H9 (cell line): ENCODE results near the gene AFF1. TPM values are rescaled to one million over a fixed set of nuclear protein-coding genes. Genes with fewer than 3 reads are reported as not detected.

Experiments
- DNase-seq: peaks from one replicate; pipeline ENCODE4 v3.0.0-alpha.2; 2017
- H2AFZ ChIP-seq: one replicate; pipeline ENCODE4 v1.6.1; 2013; ENCODE audit warnings: mild to moderate bottlenecking, low read length, control low read depth, moderate library complexity
- H2AK5ac ChIP-seq: 2 replicates; pipeline ENCODE4 v1.6.1; 2013; ENCODE audit warnings: low read length, control low read depth, mixed read lengths; ENCODE audit not compliant: insufficient read length
- H2BK120ac ChIP-seq: one replicate; pipeline ENCODE4 v1.6.1; 2013; ENCODE audit warnings: low read depth, mild to moderate bottlenecking, low read length, control low read depth, inconsistent platforms; ENCODE audit not compliant: poor library complexity, severe bottlenecking
- H2BK12ac ChIP-seq: 2 replicates; pipeline ENCODE4 v1.6.1; 2013; ENCODE audit warnings: low read length, control low read depth, mixed read lengths, low read depth; ENCODE audit not compliant: insufficient read length
- H2BK15ac ChIP-seq: 2 replicates; pipeline ENCODE4 v1.6.1; 2013; ENCODE audit warnings: low read depth, low read length, control low read depth
- H2BK20ac ChIP-seq: one replicate; pipeline ENCODE4 v1.6.1; 2013; ENCODE audit warnings: low read depth, mild to moderate bottlenecking, low read length, control low read depth, inconsistent platforms; ENCODE audit not compliant: poor library complexity, severe bottlenecking
- H2BK5ac ChIP-seq: 2 replicates; pipeline ENCODE4 v1.6.1; 2013; ENCODE audit warnings: low read length, control low read depth, mixed read lengths; ENCODE audit not compliant: insufficient read length
- H3K14ac ChIP-seq: 2 replicates; pipeline ENCODE4 v1.6.1; 2013; ENCODE audit warnings: low read length, control low read depth; ENCODE audit not compliant: insufficient read depth
- H3K18ac ChIP-seq: 2 replicates; pipeline ENCODE4 v1.6.1; 2013; ENCODE audit warnings: low read depth, mild to moderate bottlenecking, mixed read lengths, low read length, control low read depth; ENCODE audit not compliant: insufficient read length
- H3K23ac ChIP-seq: 2 replicates; pipeline ENCODE4 v1.6.1; 2013; ENCODE audit warnings: low read length, control low read depth, mixed read lengths, low read depth; ENCODE audit not compliant: insufficient read length
- H3K23me2 ChIP-seq: 2 replicates; pipeline ENCODE4 v1.6.1; 2013; ENCODE audit warnings: low read depth, mild to moderate bottlenecking, mixed read lengths, low read length, control low read depth; ENCODE audit not compliant: insufficient read length, poor library complexity, severe bottlenecking
- H3K27ac ChIP-seq: 2 replicates; pipeline ENCODE4 v1.5.1; 2013; ENCODE audit warnings: low read length, control low read depth, mixed read lengths, low read depth; ENCODE audit not compliant: insufficient read length
- H3K27me3 ChIP-seq: 2 replicates; pipeline ENCODE4 v1.6.1; 2013; ENCODE audit warnings: low read length, control low read depth, inconsistent platforms; ENCODE audit not compliant: insufficient read depth
- H3K4ac ChIP-seq: 2 replicates; pipeline ENCODE4 v1.6.1; 2013; ENCODE audit warnings: low read depth, mild to moderate bottlenecking, control low read depth, inconsistent platforms, low read length, moderate library complexity
- H3K4me1 ChIP-seq: 2 replicates; pipeline ENCODE4 v1.6.1; 2013; ENCODE audit warnings: low read length, control low read depth, inconsistent platforms; ENCODE audit not compliant: insufficient read depth
- H3K4me2 ChIP-seq: 2 replicates; pipeline ENCODE4 v1.6.1; 2013; ENCODE audit warnings: low read length, control low read depth, mixed read lengths; ENCODE audit not compliant: insufficient read length, insufficient read depth
- H3K56ac ChIP-seq: 2 replicates; pipeline ENCODE4 v1.6.1; 2013; ENCODE audit warnings: low read depth, mild to moderate bottlenecking, mixed read lengths, low read length, control low read depth; ENCODE audit not compliant: insufficient read length
- H3K79me1 ChIP-seq: 2 replicates; pipeline ENCODE4 v1.6.1; 2013; ENCODE audit warnings: low read depth, mild to moderate bottlenecking, moderate library complexity, low read length, control low read depth, inconsistent platforms; ENCODE audit not compliant: insufficient read depth, poor library complexity, severe bottlenecking
- H3K79me2 ChIP-seq: 2 replicates; pipeline ENCODE4 v1.6.1; 2013; ENCODE audit warnings: low read length, control low read depth, inconsistent platforms; ENCODE audit not compliant: insufficient read depth
- H3K9ac ChIP-seq: 2 replicates; pipeline ENCODE4 v1.6.1; 2013; ENCODE audit warnings: low read length, control low read depth, mixed read lengths; ENCODE audit not compliant: insufficient read length; ENCODE audit errors: extremely low read depth
- H3K9me3 ChIP-seq: one replicate; pipeline ENCODE4 v1.6.1; 2013; ENCODE audit warnings: low read depth, low read length, inconsistent platforms; ENCODE audit not compliant: control insufficient read depth
- H3T11ph ChIP-seq: one replicate; pipeline ENCODE4 v1.6.1; 2013; ENCODE audit warnings: mild to moderate bottlenecking, low read length, control low read depth, inconsistent platforms
- H4K20me1 ChIP-seq: one replicate; pipeline ENCODE4 v1.6.1; 2013; ENCODE audit not compliant: control insufficient read depth, insufficient read length, insufficient read depth
- H4K5ac ChIP-seq: 2 replicates; pipeline ENCODE4 v1.6.1; 2013; ENCODE audit warnings: low read depth, mild to moderate bottlenecking, mixed read lengths, low read length, control low read depth; ENCODE audit not compliant: insufficient read length
- H4K8ac ChIP-seq: replicated peaks from 2 replicates; pipeline ENCODE4 v1.6.1; 2013; ENCODE audit warnings: low read length, control low read depth, mixed read lengths, low read depth; ENCODE audit not compliant: insufficient read length
- H4K91ac ChIP-seq: 2 replicates; pipeline ENCODE4 v1.6.1; 2013; ENCODE audit warnings: low read depth, mild to moderate bottlenecking, moderate library complexity, mixed read lengths, low read length, control low read depth; ENCODE audit not compliant: insufficient read length
- H3K27ac Mint-ChIP-seq, 3 experiments: 2 replicates in 2 of 3; 3 replicates in 1 of 3; pipeline ENCODE4 v1.8.0; 2020 to 2021; ENCODE audit warnings: mixed read lengths in 3 of 3, mild to moderate bottlenecking in 1 of 3, moderate library complexity in 1 of 3
- H3K27me3 Mint-ChIP-seq: 2 replicates; pipeline ENCODE4 v1.8.0; 2021; ENCODE audit warnings: low read depth, mild to moderate bottlenecking, moderate library complexity, mixed read lengths
- H3K36me3 Mint-ChIP-seq, 3 experiments: 2 replicates in 2 of 3; 3 replicates in 1 of 3; pipeline ENCODE4 v1.8.0; 2020 to 2021; ENCODE audit warnings: low read depth in 3 of 3, mixed read lengths in 3 of 3; ENCODE audit not compliant: insufficient read depth in 1 of 3
- H3K4me1 Mint-ChIP-seq, 2 experiments: 2 replicates each; pipeline ENCODE4 v1.8.0; 2020; ENCODE audit warnings: mixed read lengths in 2 of 2
- H3K4me3 Mint-ChIP-seq, 2 experiments: 2 replicates in 1 of 2; 3 replicates in 1 of 2; pipeline ENCODE4 v1.8.0; 2020 to 2021; ENCODE audit warnings: mild to moderate bottlenecking in 2 of 2, mixed read lengths in 2 of 2, moderate library complexity in 1 of 2
- H3K9me3 Mint-ChIP-seq, 2 experiments: 2 replicates in 1 of 2; 3 replicates in 1 of 2; pipeline ENCODE4 v1.8.0; 2020; ENCODE audit warnings: mild to moderate bottlenecking in 2 of 2, mixed read lengths in 2 of 2, moderate library complexity in 1 of 2
- CTCF ChIP-seq: fragments of 200-600 bp; sonication (generic); conservative IDR thresholded peaks from 3 replicates; pipeline ENCODE4 v1.8.0; 2021; ENCODE audit warnings: antibody characterized with exemption, mild to moderate bottlenecking
- WGBS: extraction: QIAGEN DNeasy Blood & Tissue Kit; methylation state at CpG from one replicate; pipeline ENCODE4 v1.1.7; 2013; ENCODE audit warnings: missing lambda C conversion rate, low lambda C conversion rate, mixed read lengths; ENCODE audit not compliant: insufficient read length; ENCODE audit errors: extremely low coverage; 5-methylcytosine and 5-hydroxymethylcytosine counted together
- total RNA-seq: library from RNA; stranded (reverse); gene quantifications from 2 replicates; pipeline ENCODE4 v1.2.1, GENCODE V29; 2021

Gene AFF1
- total RNA-seq, 1 experiment from 2014 or later, result 74.5 TPM

GRCh38 chr4:86959588-86960500, 25.0 kb downstream of the AFF1 start:
- Mint-ChIP-seq H3K4me1 (peaks cover 72 to 75% of the 10 kb centered on the region in 2 experiments), H3K4me3 (peak overlapping the region; percentile 57 to 74), H3K27me3 (no peaks in the 10 kb centered on the region), H3K9me3 (no peaks in the 10 kb centered on the region), H3K36me3 (peaks cover 12 to 26% (median 13%) of the 10 kb centered on the region in 3 experiments), H3K27ac (peak overlapping the region; percentile 99 to 100 (median 100))
- Histone ChIP-seq H2BK20ac (no peak overlapping the region), H3K9me3 (no peaks in the 10 kb centered on the region), H4K20me1 (no peaks in the 10 kb centered on the region), H3T11ph (no peak overlapping the region), H4K91ac (no peak overlapping the region), H2BK12ac (peak overlapping the region; percentile 85), H4K5ac (no peak overlapping the region), H4K8ac (peak overlapping the region; percentile 72), H3K4me1 (peaks cover 19% of the 10 kb centered on the region), H3K56ac (no peak overlapping the region), H2BK15ac (no peak overlapping the region), H3K9ac (peak overlapping the region; percentile 69), H2AK5ac (no peak overlapping the region), H3K4ac (no peak overlapping the region), H3K4me2 (peak overlapping the region; percentile 84), H3K27me3 (no peaks in the 10 kb centered on the region), H3K14ac (peak overlapping the region; percentile 69; the same call in 1 of the 2 replicates), H3K79me2 (peaks cover 4% of the 10 kb centered on the region; the same call in 1 of the 2 replicates), H3K27ac (peak overlapping the region; percentile 79), H2AFZ (no peak overlapping the region), H2BK120ac (peak overlapping the region; percentile 90), H3K79me1 (peaks cover 2% of the 10 kb centered on the region), H3K23ac (no peak overlapping the region), H2BK5ac (peak overlapping the region; percentile 84), H3K18ac (peak overlapping the region; percentile 82), H3K23me2 (peaks cover 3% of the 10 kb centered on the region)
- TF ChIP-seq CTCF, result peak; percentile 18; the same call in 1 of the 3 replicates
- no CpG with 5 or more reads among the region's 11 CpGs for whole genome bisulfite sequencing
- peak; percentile 83 for DNase-seq
